ENCODE data around the gene ZGPAT.
"Not testable (repeated sequence)": the region's sequence is repeated elsewhere in the genome, so short reads cannot be mapped to it uniquely, and the experiment has no call there.

ZGPAT gene

GRCh38 chr20:63766695-63767426 is 59.0 kb downstream of the ZGPAT start:
- DNase-seq: no peak

- DNase-seq: no peak
Measured at GRCh38 chr20:63767456-63767855, 59.6 kb downstream of the ZGPAT start.

- DNase-seq: no peak
Measured at GRCh38 chr20:63767886-63768285, 60.0 kb downstream of the ZGPAT start.

- DNase-seq: no peak
Measured at GRCh38 chr20:63768591-63769515, 61.0 kb downstream of the ZGPAT start.

- no peak for DNase-seq
Measured at GRCh38 chr20:63769891-63770474, 62.1 kb downstream of the ZGPAT start.

GRCh38 chr20:63771046-63771707 is 63.3 kb downstream of the ZGPAT start:
- no peak for DNase-seq

GRCh38 chr20:63772781-63773518 is 65.1 kb downstream of the ZGPAT start:
- no peak for DNase-seq

- no peak for DNase-seq
Measured at GRCh38 chr20:63773571-63774241, 65.9 kb downstream of the ZGPAT start.

- no peak for DNase-seq
Measured at GRCh38 chr20:63774306-63774705, 66.5 kb downstream of the ZGPAT start.

GRCh38 chr20:63775096-63775978 is 67.5 kb downstream of the ZGPAT start:
- peak; percentile 8 for DNase-seq

GRCh38 chr20:63776875-63777274 is 69.0 kb downstream of the ZGPAT start:
- DNase-seq: not testable (repeated sequence)

GRCh38 chr20:63777614-63778013 is 69.8 kb downstream of the ZGPAT start:
- no peak for DNase-seq

GRCh38 chr20:63778034-63778752 is 70.4 kb downstream of the ZGPAT start:
- DNase-seq: no peak

- DNase-seq: no peak
Measured at GRCh38 chr20:63778857-63779256, 71.0 kb downstream of the ZGPAT start.

GRCh38 chr20:63781181-63781580 is 73.3 kb downstream of the ZGPAT start:
- no peak for DNase-seq

GRCh38 chr20:63782051-63782471 is 74.2 kb downstream of the ZGPAT start:
- DNase-seq: no peak

GRCh38 chr20:63782521-63782971 is 74.7 kb downstream of the ZGPAT start:
- no peak for DNase-seq

- DNase-seq: no peak
Measured at GRCh38 chr20:63783970-63784369, 76.1 kb downstream of the ZGPAT start.

GRCh38 chr20:63785691-63786131 is 77.9 kb downstream of the ZGPAT start:
- DNase-seq: no peak
